ENCODE results near the gene ANKK1.

GRCh38 chr11:113389272-113389671, 1.7 kb downstream of the ANKK1 start:
- TF ChIP-seq, protein P1, sequence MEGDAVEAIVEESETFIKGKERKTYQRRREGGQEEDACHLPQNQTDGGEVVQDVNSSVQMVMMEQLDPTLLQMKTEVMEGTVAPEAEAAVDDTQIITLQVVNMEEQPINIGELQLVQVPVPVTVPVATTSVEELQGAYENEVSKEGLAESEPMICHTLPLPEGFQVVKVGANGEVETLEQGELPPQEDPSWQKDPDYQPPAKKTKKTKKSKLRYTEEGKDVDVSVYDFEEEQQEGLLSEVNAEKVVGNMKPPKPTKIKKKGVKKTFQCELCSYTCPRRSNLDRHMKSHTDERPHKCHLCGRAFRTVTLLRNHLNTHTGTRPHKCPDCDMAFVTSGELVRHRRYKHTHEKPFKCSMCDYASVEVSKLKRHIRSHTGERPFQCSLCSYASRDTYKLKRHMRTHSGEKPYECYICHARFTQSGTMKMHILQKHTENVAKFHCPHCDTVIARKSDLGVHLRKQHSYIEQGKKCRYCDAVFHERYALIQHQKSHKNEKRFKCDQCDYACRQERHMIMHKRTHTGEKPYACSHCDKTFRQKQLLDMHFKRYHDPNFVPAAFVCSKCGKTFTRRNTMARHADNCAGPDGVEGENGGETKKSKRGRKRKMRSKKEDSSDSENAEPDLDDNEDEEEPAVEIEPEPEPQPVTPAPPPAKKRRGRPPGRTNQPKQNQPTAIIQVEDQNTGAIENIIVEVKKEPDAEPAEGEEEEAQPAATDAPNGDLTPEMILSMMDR (IDR thresholded peaks at IDR 0.05): no peak
- no peak for TF ChIP-seq POLR2A (IDR thresholded peaks at IDR 0.05)
- no peak for TF ChIP-seq POLR2AphosphoS5 (IDR thresholded peaks at IDR 0.05)

Measured in stomach (tissue), 4 donors.